WTC11 (cell line): ENCODE data around the gene EDC4. TPM values are rescaled to one million over a fixed set of nuclear protein-coding genes. Genes with fewer than 3 reads are reported as not detected.

Source experiments
- ATAC-seq: fragments of 200-7000 bp; cut with Tn5 transposase; 2 replicates; pipeline ENCODE4 v1.10.0; 2021; ENCODE audit warnings: mild to moderate bottlenecking, moderate library complexity
- CTCF ChIA-PET: fragments of 300-600 bp; sonication (Branson Sonifier 250); formaldehyde crosslinking; loops from one replicate; lab custom pipeline; 2021; ENCODE audit warnings: antibody characterized with exemption; lab: Charles Lee
- POLR2A ChIA-PET: fragments of 350-600 bp; sonication (Branson Sonifier 250); formaldehyde crosslinking; loops from one replicate; lab custom pipeline; 2021; ENCODE audit warnings: antibody characterized with exemption; lab: Charles Lee
- DNase-seq: peaks from one replicate; pipeline ENCODE4 v3.0.0; 2021; ENCODE audit warnings: low spot score
- H3K27ac Mint-ChIP-seq: 2 replicates; pipeline ENCODE4 v1.8.0; 2021; ENCODE audit warnings: mixed read lengths
- H3K27me3 Mint-ChIP-seq: 2 replicates; pipeline ENCODE4 v1.8.0; 2021; ENCODE audit warnings: low read depth, mild to moderate bottlenecking, moderate library complexity, mixed read lengths
- H3K36me3 Mint-ChIP-seq: 2 replicates; pipeline ENCODE4 v1.8.0; 2021; ENCODE audit warnings: mixed read lengths
- H3K4me1 Mint-ChIP-seq: 2 replicates; pipeline ENCODE4 v1.8.0; 2022; ENCODE audit warnings: mixed read lengths
- H3K4me3 Mint-ChIP-seq: 2 replicates; pipeline ENCODE4 v1.8.0; 2021; ENCODE audit warnings: mild to moderate bottlenecking, moderate library complexity, mixed read lengths
- H3K9me3 Mint-ChIP-seq: 2 replicates; pipeline ENCODE4 v1.8.0; 2021; ENCODE audit warnings: mixed read lengths
- CDX4 ChIP-seq: fragments of 250-450 bp; sonication (Bioruptor Pico); IDR thresholded peaks from 2 replicates; pipeline ENCODE4 v1.9.0; 2021; ENCODE audit warnings: moderate library complexity, mild to moderate bottlenecking, inconsistent platforms, borderline replicate concordance
- E2F5 ChIP-seq: sonication (generic); formaldehyde crosslinking; IDR thresholded peaks from 2 replicates; pipeline ENCODE4 v1.8.1; 2022; ENCODE audit warnings: mild to moderate bottlenecking, moderate library complexity, missing genetic modification reagents
- ELF4 ChIP-seq: sonication (generic); formaldehyde crosslinking; IDR thresholded peaks from 2 replicates; pipeline ENCODE4 v1.8.1; 2022; ENCODE audit warnings: low read depth, mild to moderate bottlenecking, moderate library complexity, missing genetic modification reagents
- ERG ChIP-seq: fragments of 250-450 bp; sonication (Bioruptor Pico); IDR thresholded peaks from 2 replicates; pipeline ENCODE4 v1.8.0; 2021; ENCODE audit warnings: mild to moderate bottlenecking
- ESRRA ChIP-seq: sonication (generic); formaldehyde crosslinking; IDR thresholded peaks from 2 replicates; pipeline ENCODE4 v1.8.1; 2022; ENCODE audit warnings: mild to moderate bottlenecking, missing genetic modification reagents, borderline replicate concordance
- ETV6 ChIP-seq: sonication (generic); formaldehyde crosslinking; IDR thresholded peaks from 2 replicates; pipeline ENCODE4 v1.8.1; 2022; ENCODE audit warnings: mild to moderate bottlenecking, missing genetic modification reagents
- FOXJ3 ChIP-seq: sonication (generic); formaldehyde crosslinking; IDR thresholded peaks from 2 replicates; pipeline ENCODE4 v1.9.0; 2021; ENCODE audit warnings: missing genetic modification reagents, mild to moderate bottlenecking, borderline replicate concordance
- FOXP1 ChIP-seq: sonication (generic); formaldehyde crosslinking; IDR thresholded peaks from 2 replicates; pipeline ENCODE4 v1.8.0; 2022; ENCODE audit warnings: missing genetic modification reagents, mild to moderate bottlenecking, moderate library complexity, borderline replicate concordance
- FOXP4 ChIP-seq: sonication (generic); formaldehyde crosslinking; IDR thresholded peaks from 2 replicates; pipeline ENCODE4 v1.8.0; 2022; ENCODE audit warnings: mild to moderate bottlenecking, missing genetic modification reagents
- HMGA2 ChIP-seq: fragments of 250-450 bp; sonication (Bioruptor Pico); IDR thresholded peaks from 2 replicates; pipeline ENCODE4 v1.4.0; 2021; ENCODE audit warnings: mild to moderate bottlenecking, moderate library complexity
- IRF2 ChIP-seq: sonication (generic); formaldehyde crosslinking; IDR thresholded peaks from 2 replicates; pipeline ENCODE4 v1.8.0; 2022; ENCODE audit warnings: low read depth, missing genetic modification reagents, borderline replicate concordance
- JUN ChIP-seq: sonication (generic); formaldehyde crosslinking; IDR thresholded peaks from 2 replicates; pipeline ENCODE4 v1.8.0; 2023; ENCODE audit warnings: mild to moderate bottlenecking, missing genetic modification reagents
- MLX ChIP-seq: sonication (generic); formaldehyde crosslinking; IDR thresholded peaks from 2 replicates; pipeline ENCODE4 v1.8.1; 2023; ENCODE audit warnings: mild to moderate bottlenecking, missing genetic modification reagents, moderate library complexity
- NFE2L1 ChIP-seq: sonication (generic); formaldehyde crosslinking; IDR thresholded peaks from 2 replicates; pipeline ENCODE4 v1.8.1; 2023; ENCODE audit warnings: missing genetic modification reagents
- NR2C2 ChIP-seq: sonication (generic); formaldehyde crosslinking; IDR thresholded peaks from 2 replicates; pipeline ENCODE4 v1.8.0; 2022; ENCODE audit warnings: mild to moderate bottlenecking, missing genetic modification reagents
- OVOL2 ChIP-seq: fragments of 250-450 bp; sonication (Bioruptor Pico); IDR thresholded peaks from 2 replicates; pipeline ENCODE4 v1.9.0; 2021; ENCODE audit warnings: mild to moderate bottlenecking, borderline replicate concordance
- PRRX2 ChIP-seq: fragments of 250-450 bp; sonication (Bioruptor Pico); IDR thresholded peaks from 2 replicates; pipeline ENCODE4 v1.8.0; 2021; ENCODE audit warnings: mild to moderate bottlenecking
- RELA ChIP-seq: sonication (generic); formaldehyde crosslinking; IDR thresholded peaks from 2 replicates; pipeline ENCODE4 v1.8.1; 2022; ENCODE audit warnings: missing genetic modification reagents, mild to moderate bottlenecking, borderline replicate concordance
- RORB ChIP-seq: fragments of 250-450 bp; sonication (Bioruptor Pico); IDR thresholded peaks from 2 replicates; pipeline ENCODE4 v1.9.0; 2021; ENCODE audit warnings: mild to moderate bottlenecking
- SMAD4 ChIP-seq: sonication (generic); formaldehyde crosslinking; IDR thresholded peaks from 2 replicates; pipeline ENCODE4 v1.8.0; 2022; ENCODE audit warnings: mild to moderate bottlenecking, missing genetic modification reagents
- TP53 ChIP-seq: sonication (generic); formaldehyde crosslinking; IDR thresholded peaks from 2 replicates; pipeline ENCODE4 v1.8.1; 2023; ENCODE audit warnings: mild to moderate bottlenecking, missing genetic modification reagents
- USF2 ChIP-seq: sonication (generic); formaldehyde crosslinking; IDR thresholded peaks from 2 replicates; pipeline ENCODE4 v1.8.1; 2023; ENCODE audit warnings: mild to moderate bottlenecking, missing genetic modification reagents, moderate library complexity
- ZNF219 ChIP-seq: sonication (generic); formaldehyde crosslinking; IDR thresholded peaks from 2 replicates; pipeline ENCODE4 v1.8.0; 2023; ENCODE audit warnings: missing genetic modification reagents, mild to moderate bottlenecking, borderline replicate concordance
- ZNF263 ChIP-seq: sonication (generic); formaldehyde crosslinking; IDR thresholded peaks from 2 replicates; pipeline ENCODE4 v1.8.1; 2022; ENCODE audit warnings: low read depth, mild to moderate bottlenecking, moderate library complexity, missing genetic modification reagents
- ZNF281 ChIP-seq: sonication (generic); formaldehyde crosslinking; IDR thresholded peaks from 2 replicates; pipeline ENCODE4 v1.8.0; 2023; ENCODE audit warnings: mild to moderate bottlenecking, missing genetic modification reagents
- ZNF396 ChIP-seq: fragments of 250-450 bp; sonication (Bioruptor Pico); IDR thresholded peaks from 2 replicates; pipeline ENCODE4 v1.8.0; 2021; ENCODE audit warnings: mild to moderate bottlenecking, moderate library complexity, borderline replicate concordance
- ZNF423 ChIP-seq: fragments of 250-450 bp; sonication (Bioruptor Pico); IDR thresholded peaks from 2 replicates; pipeline ENCODE4 v2.1.2; 2022; ENCODE audit warnings: mild to moderate bottlenecking, moderate library complexity
- ZNF671 ChIP-seq: fragments of 250-450 bp; sonication (Bioruptor Pico); IDR thresholded peaks from 2 replicates; pipeline ENCODE4 v1.8.0; 2021; ENCODE audit warnings: mild to moderate bottlenecking
- total RNA-seq: library from RNA; stranded (reverse); gene quantifications from 3 replicates; pipeline ENCODE4 v1.2.3, GENCODE V29; 2021

Gene EDC4
- total RNA-seq, 1 experiment from 2014 or later: 83.7 TPM

GRCh38 chr16:67855789-67856188, 17.1 kb upstream of the EDC4 start:
- Mint-ChIP-seq H3K4me3 (no peak overlapping the region), H3K9me3 (no peaks in the 10 kb centered on the region), H3K36me3 (peaks cover 11% of the 10 kb centered on the region), H3K27ac (peak overlapping the region; percentile 89), H3K27me3 (no peaks in the 10 kb centered on the region), H3K4me1 (peaks cover 34% of the 10 kb centered on the region)
- no peak for ATAC-seq
- TF ChIP-seq MLX (CRISPR knock-in tag) (no peak), ZNF219 (CRISPR knock-in tag) (no peak), ZNF396 (CRISPR knock-in tag) (no peak), USF2 (no peak), FOXJ3 (CRISPR knock-in tag) (no peak), HMGA2 (CRISPR knock-in tag) (no peak), NR2C2 (CRISPR knock-in tag) (no peak), E2F5 (CRISPR knock-in tag) (no peak), RORB (CRISPR knock-in tag) (no peak), PRRX2 (no peak), JUN (CRISPR knock-in tag) (no peak), FOXP4 (no peak), NFE2L1 (CRISPR knock-in tag) (no peak)
- POLR2A ChIA-PET: interaction anchor here (0.6 kb wide), 1 partner anchor 1721 kb away, joined by 4 read pairs; no protein-coding TSS in a partner anchor
- no peak for DNase-seq
- CTCF ChIA-PET: interaction anchor here (1.1 to 3.6 kb wide), 4 partner anchors 10 to 335 kb away, joined by 3 to 18 read pairs (median 5); partner anchors contain the start of gene NRN1L

- POLR2A ChIA-PET: no interaction called here
- CTCF ChIA-PET: interaction anchor here (2.3 to 3.6 kb wide), 2 partner anchors 27 to 41 kb away, joined by 13 to 18 read pairs; partner anchors contain the start of gene NRN1L
- peaks cover 34% of the 10 kb centered on the region for H3K4me1 Mint-ChIP-seq
- no peak overlapping the region for H3K4me3 Mint-ChIP-seq
- H3K9me3 Mint-ChIP-seq: no peaks in the 10 kb centered on the region
- no peak for ATAC-seq
- DNase-seq: no peak
- no peaks in the 10 kb centered on the region for H3K27me3 Mint-ChIP-seq
- peaks cover 17% of the 10 kb centered on the region for H3K36me3 Mint-ChIP-seq
- H3K27ac Mint-ChIP-seq: peak overlapping the region; percentile 88
- TF ChIP-seq RELA (no peak), IRF2 (CRISPR knock-in tag) (no peak), SMAD4 (CRISPR knock-in tag) (no peak), ETV6 (CRISPR knock-in tag) (no peak), ESRRA (CRISPR knock-in tag) (no peak), CDX4 (no peak), ZNF263 (CRISPR knock-in tag) (no peak), ZNF423 (CRISPR knock-in tag) (no peak), HMGA2 (CRISPR knock-in tag) (no peak), ELF4 (CRISPR knock-in tag) (no peak), ERG (CRISPR knock-in tag) (no peak), TP53 (CRISPR knock-in tag) (no peak), ZNF671 (CRISPR knock-in tag) (no peak), FOXP1 (CRISPR knock-in tag) (no peak), OVOL2 (CRISPR knock-in tag) (no peak), ZNF281 (CRISPR knock-in tag) (no peak)
These were observed 15.8 kb upstream of the EDC4 start for GRCh38 chr16:67856927-67857546.
